GM23338 (cell line): ENCODE data around the gene TRIO.

ENCODE experiments used
- CREB1 ChIP-seq: fragments of 250-450 bp; sonication (Bioruptor Pico); IDR thresholded peaks from 2 replicates; pipeline ENCODE4 v1.5.0; 2020; ENCODE audit warnings: low read depth, mild to moderate bottlenecking, moderate library complexity
- CTCF ChIP-seq, 2 experiments: fragments of 200-600 bp in 1 of 2; sonication (generic) in 1 of 2; conservative IDR thresholded peaks; 2 replicates each; pipeline versions ENCODE4 v1.5.1 to v1.6.1; 2016 to 2017; ENCODE audit warnings: antibody characterized with exemption in 2 of 2, low read depth in 2 of 2, mild to moderate bottlenecking in 2 of 2, moderate library complexity in 1 of 2
- EZH2phosphoT487 ChIP-seq: fragments of 200-600 bp; sonication (generic); IDR thresholded peaks from one replicate; pipeline ENCODE4 v1.8.1; 2018; ENCODE audit warnings: antibody characterized with exemption; ENCODE audit not compliant: unreplicated experiment
- JUNB ChIP-seq: IDR thresholded peaks from one replicate; pipeline ENCODE4 v1.6.1; 2016; ENCODE audit warnings: antibody characterized with exemption; ENCODE audit not compliant: unreplicated experiment
- REST ChIP-seq: IDR thresholded peaks from one replicate; pipeline ENCODE4 v1.6.1; 2018; ENCODE audit warnings: antibody characterized with exemption; ENCODE audit not compliant: unreplicated experiment

GRCh38 chr5:14186059-14186830 is 43.1 kb downstream of the TRIO start:
- TF ChIP-seq CTCF (conservative IDR thresholded peaks at IDR 0.05; ENCODE audit: low read depth in 2 of 2) (no peak), CREB1 (no peak), EZH2phosphoT487 (no peak), JUNB (no peak), REST (no peak)
